GM12874 (cell line): ENCODE data around the gene BAG5.

ENCODE experiments used
- CTCF ChIP-seq: IDR thresholded peaks from 2 replicates; pipeline ENCODE4 v1.5.1; 2011; ENCODE audit warnings: low read depth, mild to moderate bottlenecking, control low read depth, low read length, moderate library complexity; ENCODE audit not compliant: insufficient read depth

BAG5 gene

GRCh38 chr14:103528587-103529382, 33.7 kb downstream of the BAG5 start, which contains the start of gene TRMT61A:
TRMT61A (plus strand) TSS chr14:103529196; CDS start chr14:103529979, 783 bp downstream.
- no peak for TF ChIP-seq CTCF

GRCh38 chr14:103528146-103528586, 34.3 kb downstream of the BAG5 start:
- no peak for TF ChIP-seq CTCF

- no peak for TF ChIP-seq CTCF
These were observed 34.9 kb downstream of the BAG5 start for GRCh38 chr14:103527408-103528145.

GRCh38 chr14:103526914-103527248, 35.6 kb downstream of the BAG5 start:
- TF ChIP-seq CTCF = no peak

GRCh38 chr14:103526247-103526913, 36.1 kb downstream of the BAG5 start:
- TF ChIP-seq CTCF = no peak

- TF ChIP-seq CTCF = peak; percentile 26; the same call in 1 of the 2 replicates
These were observed 38.2 kb downstream of the BAG5 start for GRCh38 chr14:103524002-103524935.
